Bronchial epithelial cell (primary cell): Measurements from ENCODE around the gene TAF3. TPM values are rescaled to one million over a fixed set of nuclear protein-coding genes. Genes with fewer than 3 reads are reported as not detected.

Source experiments
- DNase-seq: peaks from one replicate; pipeline ENCODE4 v3.0.0-alpha.2; 2010; ENCODE audit warnings: low read depth
- FAIRE-seq: peaks from 2 replicates; lab custom pipeline; 2011; peaks lifted over from hg19 to GRCh38; lab: Jason Lieb, UNC
- H3K27me3 ChIP-seq: 2 replicates; pipeline ENCODE4 v1.5.1; 2011; ENCODE audit warnings: low read length; ENCODE audit not compliant: control insufficient read depth, insufficient read depth
- H3K36me3 ChIP-seq: 2 replicates; pipeline ENCODE4 v1.5.1; 2011; ENCODE audit warnings: low read length; ENCODE audit not compliant: control insufficient read depth, insufficient read depth
- H3K4me3 ChIP-seq: 2 replicates; pipeline ENCODE4 v1.5.1; 2011; ENCODE audit warnings: mild to moderate bottlenecking, low read depth, low read length, control low read depth
- CTCF ChIP-seq: IDR thresholded peaks from 2 replicates; pipeline ENCODE4 v1.5.1; 2011; ENCODE audit warnings: mild to moderate bottlenecking, moderate library complexity, low read length, control low read depth, inconsistent platforms; ENCODE audit not compliant: insufficient read depth, severe bottlenecking
- total RNA-seq: library from RNA; depleted of rRNA; stranded (reverse); fragments of >200 nt; gene quantifications from 2 replicates; pipeline ENCODE4 v1.2.1, GENCODE V29; 2014

Gene TAF3
- total RNA-seq, 1 donor from 2014 or later = 1.3 TPM

- no peak overlapping the region for H3K4me3 ChIP-seq
- H3K27me3 ChIP-seq = peaks cover 43% of the 10 kb centered on the region
Measured at GRCh38 chr10:8058274-8059111, 240.2 kb downstream of the TAF3 start.

GRCh38 chr10:8059191-8059936, 241.1 kb downstream of the TAF3 start:
- H3K4me3 ChIP-seq = no peak overlapping the region
- TF ChIP-seq CTCF = no peak
- H3K27me3 ChIP-seq = peaks cover 42% of the 10 kb centered on the region
- H3K36me3 ChIP-seq = no peaks in the 10 kb centered on the region
- no peak for FAIRE-seq
- no peak for DNase-seq

More at GRCh38 chr10:8058274-8059111, 240.2 kb downstream of the TAF3 start:
- DNase-seq (no peak), FAIRE-seq (no peak)
- H3K36me3 ChIP-seq = no peaks in the 10 kb centered on the region
- TF ChIP-seq CTCF = no peak

- no peak for DNase-seq
- H3K36me3 ChIP-seq = no peaks in the 10 kb centered on the region
- no peak for TF ChIP-seq CTCF
- no peak overlapping the region for H3K4me3 ChIP-seq
- no peak for FAIRE-seq
- H3K27me3 ChIP-seq = peaks cover 40% of the 10 kb centered on the region
Measured at GRCh38 chr10:8060010-8060703, 241.9 kb downstream of the TAF3 start.

- Histone ChIP-seq H3K36me3 (no peaks in the 10 kb centered on the region), H3K27me3 (peaks cover 36% of the 10 kb centered on the region), H3K4me3 (no peak overlapping the region)
- DNase-seq (no peak), FAIRE-seq (no peak)
- no peak for TF ChIP-seq CTCF
Measured at GRCh38 chr10:8060704-8061121, 242.4 kb downstream of the TAF3 start.

GRCh38 chr10:8061274-8062211, 243.2 kb downstream of the TAF3 start:
- no peak for DNase-seq

More at GRCh38 chr10:8061274-8062211, 243.2 kb downstream of the TAF3 start:
- Histone ChIP-seq H3K27me3 (peaks cover 29% of the 10 kb centered on the region), H3K4me3 (no peak overlapping the region), H3K36me3 (no peaks in the 10 kb centered on the region)
- FAIRE-seq = no peak
- TF ChIP-seq CTCF = no peak
